Muscle of arm (tissue), 12 donors: Measurements from ENCODE around the gene WWOX. TPM values are rescaled to one million over a fixed set of nuclear protein-coding genes. Genes with fewer than 3 reads are reported as not detected.
A peak's percentile ranks its signal among the peaks of the same experiment; 100 is the strongest.

Experiments used
- DNase-seq: peaks from one replicate; pipeline ENCODE4 v3.0.0-alpha.2; 2013
- polyA plus RNA-seq, 12 donors: library from polyadenylated mRNA; unstranded; fragments of 120-200 nt; gene quantifications; one replicate each; pipeline ENCODE4 v1.2.1, GENCODE V29; 2013; ENCODE audit not compliant: insufficient read length in 12 of 12

Gene WWOX
- polyA plus RNA-seq, 12 donors: 7.4 to 17.2 (median 10.9) TPM; not detected in 2

DNA sequence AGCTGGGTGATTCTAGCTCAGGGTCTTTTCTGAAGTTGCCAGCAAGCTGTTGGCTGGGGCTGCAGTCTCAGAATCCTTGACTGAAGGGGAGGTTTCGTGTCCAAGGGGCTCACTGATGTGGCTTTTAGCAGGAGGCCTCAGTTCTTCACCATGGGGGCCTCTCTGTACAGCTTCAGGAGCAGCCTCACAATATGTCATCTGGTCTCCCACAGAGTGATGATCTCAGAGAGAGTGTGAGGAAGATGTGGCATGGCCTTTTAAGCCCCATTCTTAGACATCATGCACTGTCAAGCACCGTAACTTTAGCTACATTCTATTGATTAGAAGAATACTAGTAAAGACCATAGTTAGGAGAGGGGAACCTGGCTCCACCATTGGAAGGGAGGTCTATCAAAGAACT lies 732.6 kb downstream of the WWOX start:
- DNase-seq: no peak

DNA sequence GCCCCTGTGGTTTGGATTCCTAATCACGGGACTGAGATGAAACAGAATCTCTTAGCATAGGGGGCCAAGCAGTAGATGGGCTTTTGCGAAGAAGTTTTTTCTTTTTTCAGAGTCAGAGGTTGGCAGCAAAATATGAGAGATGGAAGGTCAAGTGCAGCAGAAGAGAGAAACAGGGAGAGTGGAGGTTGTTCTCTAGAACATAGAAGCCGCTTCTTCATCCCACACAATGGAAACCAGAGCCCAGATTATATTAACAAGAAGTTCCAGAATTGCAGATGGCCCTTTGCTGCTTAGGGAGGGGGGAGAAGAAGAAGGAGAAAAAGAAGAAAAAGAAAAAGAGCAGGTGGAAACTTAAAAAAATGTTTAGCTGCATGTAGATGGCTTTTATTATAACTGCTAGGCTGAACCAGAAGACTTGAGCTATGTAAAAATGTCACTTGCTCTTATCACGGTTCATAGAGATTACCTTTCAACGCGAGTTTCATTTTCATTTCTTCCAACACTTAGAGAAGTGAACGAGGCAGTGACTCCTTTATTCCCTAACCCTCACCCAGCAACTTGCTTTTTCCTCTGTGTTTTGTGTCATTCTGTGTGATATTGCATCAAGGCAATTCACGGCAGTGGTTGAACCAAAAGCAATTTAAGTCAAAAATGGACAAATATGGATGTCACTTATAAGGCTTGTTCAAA lies 737.5 kb downstream of the WWOX start:
- DNase-seq: no peak

DNA sequence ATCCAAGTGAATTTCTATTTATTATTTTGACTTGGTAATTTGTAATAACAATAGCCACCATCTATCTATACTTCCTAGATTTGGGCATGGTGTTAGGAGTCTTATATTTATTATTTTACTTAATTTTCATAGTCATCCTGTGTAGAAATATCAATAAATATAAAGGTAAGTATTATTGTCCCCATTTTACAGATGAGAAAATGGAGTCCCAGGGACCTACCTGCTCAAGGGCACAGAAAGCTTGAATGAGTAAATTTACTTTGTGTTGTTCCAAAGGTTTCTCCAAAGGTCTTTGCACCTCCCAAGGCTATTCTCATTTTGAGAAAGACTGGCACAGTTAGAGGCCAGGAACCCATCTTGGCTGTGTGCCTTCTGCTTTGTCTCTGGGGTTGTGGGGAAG lies 738.3 kb downstream of the WWOX start:
- DNase-seq: no peak

DNA sequence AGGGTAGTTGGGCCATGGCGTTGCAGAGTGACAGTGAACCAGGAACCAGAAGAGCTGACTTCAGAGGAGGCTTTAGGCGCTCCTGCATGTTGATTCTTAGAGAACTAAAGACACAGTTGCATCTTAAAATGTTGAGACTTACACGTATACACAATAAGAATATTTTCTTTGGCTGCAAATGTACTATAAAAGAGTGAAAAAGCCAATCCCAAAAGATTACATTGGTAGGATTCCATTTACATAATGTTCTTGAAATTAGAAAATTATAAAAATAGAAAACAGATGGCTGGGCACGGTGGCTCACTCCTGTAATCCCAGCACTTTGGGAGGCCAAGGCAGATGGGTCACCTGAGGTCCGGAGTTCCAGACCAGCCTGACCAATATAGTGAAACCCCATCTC lies 738.8 kb downstream of the WWOX start:
- peak; percentile 26 for DNase-seq

DNA sequence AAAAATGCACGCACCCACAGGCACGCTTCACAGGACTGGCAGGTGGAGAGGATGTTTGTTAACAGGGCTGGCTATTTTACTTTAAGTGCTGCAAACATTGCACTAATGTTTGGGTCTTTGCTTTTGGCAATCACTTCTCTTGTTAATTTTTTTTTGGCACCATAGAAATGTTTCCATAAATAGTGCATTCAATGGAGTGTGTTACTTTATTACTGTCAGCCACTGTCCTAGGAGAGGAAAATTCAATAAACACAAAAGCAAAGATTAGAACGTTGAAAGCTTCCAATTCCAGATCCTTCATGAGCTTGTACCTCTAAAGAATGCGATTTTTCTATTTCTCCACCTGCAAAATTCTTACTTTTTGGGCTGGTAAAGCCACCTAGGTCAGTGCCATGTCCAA lies 743.5 kb downstream of the WWOX start:
- DNase-seq: no peak

DNA sequence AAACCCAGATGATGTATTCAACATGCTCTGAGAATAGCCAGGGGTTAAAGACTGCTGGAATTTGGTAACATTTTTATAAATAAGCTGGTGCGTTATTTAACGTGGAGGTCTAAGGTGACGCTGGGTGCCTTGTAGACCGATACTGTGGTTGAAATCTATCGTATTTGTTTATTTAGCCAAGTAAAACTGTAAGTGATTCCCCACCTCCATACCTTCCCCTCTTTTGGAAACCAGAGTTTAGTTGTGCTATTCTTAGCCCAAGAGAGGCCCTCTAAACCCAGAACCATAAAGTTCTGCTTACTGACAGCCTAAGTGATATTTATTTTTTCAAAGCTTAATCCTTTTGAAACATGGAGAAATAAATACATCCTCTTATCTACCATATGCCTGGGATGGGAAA lies 744.5 kb downstream of the WWOX start:
- DNase-seq: no peak

DNA sequence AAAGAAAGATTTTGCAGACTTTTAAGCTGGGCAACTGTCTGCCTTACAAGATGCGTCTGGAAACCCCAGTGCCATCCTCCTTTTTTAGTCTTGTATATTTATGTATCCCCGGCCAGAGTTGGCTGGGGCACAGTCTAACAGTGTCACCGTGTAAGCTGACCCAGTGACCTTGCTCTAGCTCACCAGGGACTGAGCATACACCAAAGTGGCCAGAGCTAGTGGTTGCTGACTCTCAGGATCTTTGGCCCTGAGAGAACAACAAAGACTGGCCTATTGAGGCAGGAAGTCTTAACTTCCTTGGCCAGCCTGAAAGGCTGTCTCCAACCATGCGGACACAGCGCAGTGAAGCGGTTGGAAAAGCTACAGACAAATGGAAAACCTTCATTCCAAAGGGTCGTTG lies 745.2 kb downstream of the WWOX start:
- no peak for DNase-seq

DNA sequence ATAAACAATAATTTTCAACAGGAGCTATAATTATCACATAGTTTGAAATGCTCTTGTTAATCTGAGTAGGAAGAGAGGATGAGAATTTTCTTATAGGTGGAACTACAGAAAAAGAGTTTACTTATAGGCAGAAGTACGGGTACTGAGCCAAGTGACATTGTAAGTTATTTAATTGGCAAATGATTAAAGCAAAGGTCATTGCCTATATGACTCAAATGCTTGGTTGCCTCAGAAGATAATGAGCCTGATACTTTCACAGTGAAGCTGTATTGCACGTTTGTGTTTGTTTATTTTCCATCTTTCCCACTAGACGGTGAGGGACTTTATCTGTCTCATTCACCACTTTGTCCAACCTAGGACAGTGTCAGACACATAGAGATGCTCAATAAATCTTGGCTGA lies 751.8 kb downstream of the WWOX start:
- no peak for DNase-seq

DNA sequence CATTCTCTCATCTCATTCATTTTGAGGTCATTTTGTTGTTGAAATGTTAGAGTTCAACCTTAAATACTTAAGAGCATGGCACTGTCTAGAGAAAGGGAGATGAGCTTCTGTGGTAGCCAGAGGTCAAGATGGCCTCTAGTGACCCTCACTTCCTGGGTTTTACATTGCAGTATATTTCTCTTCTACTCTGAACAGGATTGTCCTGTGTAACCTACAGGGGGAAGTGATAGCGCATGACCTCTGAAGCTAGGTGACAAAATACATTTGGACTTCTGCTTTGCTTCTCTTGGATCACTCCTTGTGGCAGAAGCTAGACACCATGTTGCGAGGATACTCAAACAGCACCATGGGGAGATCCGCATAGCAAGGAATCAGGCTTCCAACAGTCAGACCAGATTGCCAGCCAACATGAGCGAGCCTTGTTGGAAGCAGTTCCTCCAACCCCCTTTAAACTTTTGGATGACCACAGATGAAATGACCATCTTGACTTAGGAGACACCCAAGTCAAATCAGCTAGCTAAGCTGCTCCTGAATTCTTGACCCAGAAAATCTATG lies 752.7 kb downstream of the WWOX start:
- DNase-seq: no peak

DNA sequence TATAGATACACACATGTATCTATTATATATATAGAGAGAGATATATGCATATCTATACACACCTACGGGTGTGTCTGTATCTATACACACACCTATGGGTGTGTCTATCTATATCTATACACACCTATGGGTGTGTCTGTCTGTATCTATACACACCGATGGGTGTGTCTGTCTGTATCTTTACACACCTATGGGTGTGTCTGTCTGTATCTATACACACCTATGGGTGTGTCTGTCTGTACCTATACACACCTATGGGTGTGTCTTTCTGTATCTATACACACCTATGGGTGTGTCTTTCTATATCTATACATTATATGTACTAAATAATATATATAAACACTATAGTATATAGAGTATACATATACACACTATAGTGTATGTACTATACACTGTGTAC lies 762.6 kb downstream of the WWOX start:
- DNase-seq: no peak

DNA sequence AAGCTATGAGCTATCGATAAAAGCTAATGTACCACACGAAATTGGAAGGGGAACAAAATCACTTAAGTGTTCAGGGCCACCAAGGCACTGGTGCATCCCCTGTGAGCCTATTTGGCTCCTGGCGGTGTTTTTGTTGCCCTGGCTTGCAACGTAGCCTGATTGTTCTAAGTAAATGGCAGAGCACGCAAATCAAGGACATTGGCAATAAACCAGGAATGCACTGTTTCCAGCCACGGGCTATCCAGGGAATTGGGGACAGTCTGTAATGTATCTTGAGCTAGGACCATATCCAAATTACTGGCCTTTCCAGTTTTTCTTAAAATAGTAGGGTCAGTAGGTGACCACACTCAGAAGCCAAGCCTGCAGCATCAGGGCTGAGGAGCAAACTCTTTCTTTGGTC lies 767.1 kb downstream of the WWOX start:
- no peak for DNase-seq

DNA sequence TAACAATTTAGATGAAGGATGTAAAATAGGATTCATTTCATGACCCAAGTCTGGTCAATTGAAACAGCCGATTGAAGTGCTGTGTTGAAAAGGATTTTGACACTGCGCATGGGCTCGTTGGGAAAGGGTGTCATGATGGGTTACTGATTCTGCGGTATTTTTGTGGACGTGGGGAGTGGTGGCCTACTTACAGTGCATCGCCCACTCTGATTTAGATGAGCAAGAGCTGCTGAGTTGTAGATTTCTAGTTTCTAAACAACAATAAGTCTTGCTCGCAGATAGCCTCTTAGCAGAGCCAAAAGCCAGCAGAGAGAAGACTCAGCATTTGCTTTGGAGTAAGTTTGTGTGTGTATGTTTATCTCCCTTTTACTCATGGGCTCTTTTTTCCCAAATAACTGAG lies 770.0 kb downstream of the WWOX start:
- no peak for DNase-seq

DNA sequence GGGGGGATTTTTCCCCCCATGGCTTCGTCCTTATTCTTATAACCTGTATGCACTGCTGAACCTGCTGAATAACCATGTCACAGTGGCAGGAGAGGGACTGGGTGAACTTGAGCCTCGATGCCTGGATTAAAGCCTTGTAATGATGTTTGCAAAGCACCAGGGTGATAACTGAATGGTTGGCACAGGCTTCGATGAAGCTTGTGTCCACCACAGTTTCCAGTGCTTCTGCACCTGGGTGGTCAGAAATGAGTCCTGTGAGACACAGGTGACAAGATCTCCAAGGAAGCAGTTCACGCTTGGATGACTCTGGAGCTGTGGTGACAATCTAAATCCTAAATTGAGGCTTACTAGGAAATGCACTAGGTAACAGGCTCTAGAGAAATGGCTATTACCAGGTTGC lies 771.8 kb downstream of the WWOX start:
- DNase-seq: no peak

DNA sequence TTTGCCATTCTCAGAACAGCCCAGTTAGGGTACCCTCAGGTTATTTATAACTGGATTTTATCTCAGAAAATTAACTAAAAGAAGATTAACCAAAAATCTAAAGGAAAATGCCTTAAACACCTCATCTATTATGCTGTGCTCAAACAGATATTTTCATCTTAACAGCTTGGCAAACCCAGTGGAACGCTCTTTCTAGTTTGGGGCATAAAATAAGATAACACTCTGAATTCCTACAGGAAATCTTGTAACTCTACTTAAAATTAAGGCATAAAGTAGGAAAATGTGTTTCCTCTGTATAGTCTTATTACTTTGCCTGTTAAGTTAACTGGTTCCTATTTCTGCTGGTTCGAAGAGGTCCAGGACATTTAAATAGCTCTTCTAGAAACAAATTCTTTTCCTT lies 777.2 kb downstream of the WWOX start:
- no peak for DNase-seq

DNA sequence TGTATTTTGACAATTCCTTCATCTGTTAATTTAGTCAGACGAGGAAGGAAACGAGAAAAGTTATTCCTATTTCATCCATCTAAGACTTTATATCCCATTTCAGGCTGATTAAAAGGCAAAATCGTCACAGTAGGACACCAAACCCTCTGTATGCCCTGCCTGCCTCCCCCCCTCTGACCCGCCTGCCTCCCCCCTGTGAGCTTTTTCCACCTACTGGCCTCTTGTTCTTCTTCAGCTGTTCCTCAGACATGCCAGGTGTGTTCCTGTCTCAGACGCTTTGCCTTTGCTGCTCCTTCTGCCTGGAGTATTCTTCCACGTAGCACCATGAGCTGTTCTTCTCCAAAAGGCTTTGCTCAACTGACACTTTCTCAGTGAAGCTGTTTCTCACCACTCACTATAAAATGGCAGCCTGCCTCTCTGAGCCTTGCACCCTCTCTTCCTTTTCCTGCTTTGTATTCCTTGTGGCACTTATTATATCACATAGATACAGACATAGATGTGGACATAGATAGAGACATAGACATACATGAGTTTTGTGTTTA lies 777.7 kb downstream of the WWOX start:
- no peak for DNase-seq

DNA sequence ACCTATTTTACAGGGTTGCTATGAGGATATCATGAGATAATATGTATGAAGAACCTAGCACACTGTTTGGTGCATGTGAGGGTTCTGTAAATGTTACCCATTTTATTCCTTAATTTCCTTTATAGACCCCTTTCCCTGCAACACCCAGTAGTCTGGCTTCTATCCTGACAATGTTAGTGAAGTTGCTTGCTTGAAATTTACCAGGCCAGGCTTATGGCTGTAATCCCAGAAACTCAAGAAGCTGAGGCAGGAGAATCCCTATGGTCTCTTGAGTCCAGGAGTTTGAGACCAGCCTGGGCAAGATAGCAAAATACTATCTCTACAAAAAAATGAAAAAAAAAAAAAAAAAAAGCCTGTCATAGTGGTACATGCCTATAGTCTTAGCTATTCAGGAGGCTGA lies 779.1 kb downstream of the WWOX start:
- no peak for DNase-seq

DNA sequence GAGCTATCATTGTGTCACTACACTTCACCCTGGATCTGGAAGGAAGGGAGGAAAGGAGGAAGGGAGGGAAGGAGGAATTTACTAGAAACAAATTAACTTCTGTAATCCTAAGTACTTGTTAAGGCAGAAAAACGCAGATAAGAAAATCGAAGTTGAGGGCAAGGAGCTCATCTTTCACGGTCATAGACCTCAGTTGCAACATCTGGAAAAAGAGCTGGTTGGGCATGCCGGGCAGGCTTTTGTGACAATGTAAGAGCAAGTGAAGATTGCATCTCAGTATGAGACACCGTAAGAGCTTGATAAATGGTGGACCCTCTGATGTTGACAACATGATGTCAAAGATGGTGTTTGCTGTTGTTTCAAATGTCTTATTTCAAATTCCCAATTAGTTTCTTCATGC lies 779.6 kb downstream of the WWOX start:
- no peak for DNase-seq

DNA sequence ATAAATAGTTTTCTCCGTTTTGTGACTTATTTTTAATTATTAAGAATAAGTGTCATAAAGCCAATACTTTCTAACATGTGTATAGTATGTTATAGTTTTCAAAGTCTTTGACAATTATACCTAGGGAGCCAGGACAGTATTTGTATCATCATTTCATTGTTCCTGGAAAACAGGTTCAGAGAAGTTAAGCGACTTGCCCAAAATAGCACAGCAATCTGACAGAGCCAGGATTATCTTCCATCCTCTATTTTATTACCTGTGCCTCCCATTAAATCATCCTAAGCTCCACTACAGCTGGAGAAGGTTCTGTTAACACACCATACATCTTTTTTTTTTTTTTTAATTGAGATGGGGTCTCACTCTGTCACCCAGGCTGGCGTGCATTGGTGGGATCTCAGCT lies 782.7 kb downstream of the WWOX start:
- DNase-seq: no peak

DNA sequence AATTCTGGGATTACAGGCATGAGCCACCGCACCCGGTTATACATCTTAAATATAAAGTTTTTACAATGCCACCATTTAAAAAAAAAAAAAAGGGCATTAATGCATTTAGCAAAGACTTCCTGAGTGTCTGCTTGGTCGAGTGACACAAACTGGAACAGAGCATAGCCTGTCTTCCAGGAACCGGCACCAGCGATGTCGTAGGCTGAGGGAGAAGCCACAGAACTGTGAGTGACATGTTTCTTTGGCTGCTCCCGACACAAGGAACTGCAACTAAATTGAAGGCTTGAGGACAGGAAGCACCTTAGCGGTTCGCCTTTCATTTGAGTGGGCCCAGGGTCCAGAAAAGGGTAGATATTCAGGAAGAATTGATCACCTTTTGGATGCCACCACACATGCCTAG lies 783.3 kb downstream of the WWOX start:
- DNase-seq: no peak

DNA sequence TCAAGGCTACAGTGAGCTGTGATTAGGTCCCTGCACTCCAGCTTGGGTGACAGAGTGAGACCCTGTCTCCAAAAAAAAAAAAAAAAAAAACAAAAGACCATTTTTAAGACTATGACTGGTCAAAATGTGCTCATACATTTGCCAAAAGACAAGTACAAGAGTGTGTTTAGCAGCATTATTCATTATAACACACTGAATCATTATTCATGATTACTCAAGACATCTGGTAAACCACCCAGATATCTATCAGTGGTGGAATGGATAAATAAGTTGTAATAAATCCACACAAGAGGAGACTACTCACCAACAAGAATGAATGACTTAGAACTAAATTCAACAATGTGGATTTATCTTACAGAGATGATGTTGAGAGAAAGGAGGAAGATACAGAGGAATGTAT lies 784.8 kb downstream of the WWOX start:
- no peak for DNase-seq

DNA sequence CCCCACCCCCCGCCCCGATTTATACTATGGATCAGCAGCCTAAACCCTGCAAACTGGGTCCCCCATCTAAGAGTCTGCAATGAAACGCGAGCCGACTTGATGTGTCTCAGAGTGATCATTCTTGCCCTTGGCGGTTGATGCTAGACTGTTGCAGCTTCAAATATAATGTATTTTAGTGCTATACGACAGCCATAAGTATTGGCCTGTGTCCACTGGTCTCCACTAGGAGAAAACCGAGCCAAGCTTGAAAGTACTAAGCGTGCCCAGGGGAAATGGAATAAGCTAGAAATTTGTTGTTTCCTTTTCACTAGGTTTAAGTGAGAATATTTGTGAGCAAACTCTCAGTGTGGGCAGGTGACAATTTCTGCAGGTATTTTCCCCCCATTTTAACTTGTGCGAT lies 789.9 kb downstream of the WWOX start:
- peak; percentile 42 for DNase-seq

DNA sequence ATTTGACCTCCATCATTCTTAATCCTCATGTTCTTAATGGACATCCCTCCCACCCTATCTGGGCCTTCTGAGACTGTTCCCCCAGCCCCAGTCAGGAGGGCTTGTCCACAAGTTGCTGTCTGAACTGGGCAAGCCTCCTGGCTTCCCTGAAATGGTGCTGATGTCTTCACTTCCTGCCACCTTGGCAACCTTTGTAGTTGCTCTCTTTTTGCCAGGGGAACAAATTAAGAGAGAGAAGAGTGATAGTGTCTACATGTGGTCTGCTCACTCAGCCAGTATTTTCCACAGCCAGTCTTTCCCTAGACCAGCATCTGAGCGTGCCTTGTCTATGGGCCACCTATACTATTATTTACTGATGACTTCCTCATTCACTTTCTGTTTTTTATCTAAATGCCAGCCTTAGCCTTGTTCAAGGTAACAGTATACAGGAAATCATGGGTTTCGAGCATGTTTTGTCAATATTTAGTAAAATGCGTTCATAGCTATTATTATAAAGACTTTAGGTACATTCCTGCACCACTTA lies 791.0 kb downstream of the WWOX start:
- DNase-seq: no peak

DNA sequence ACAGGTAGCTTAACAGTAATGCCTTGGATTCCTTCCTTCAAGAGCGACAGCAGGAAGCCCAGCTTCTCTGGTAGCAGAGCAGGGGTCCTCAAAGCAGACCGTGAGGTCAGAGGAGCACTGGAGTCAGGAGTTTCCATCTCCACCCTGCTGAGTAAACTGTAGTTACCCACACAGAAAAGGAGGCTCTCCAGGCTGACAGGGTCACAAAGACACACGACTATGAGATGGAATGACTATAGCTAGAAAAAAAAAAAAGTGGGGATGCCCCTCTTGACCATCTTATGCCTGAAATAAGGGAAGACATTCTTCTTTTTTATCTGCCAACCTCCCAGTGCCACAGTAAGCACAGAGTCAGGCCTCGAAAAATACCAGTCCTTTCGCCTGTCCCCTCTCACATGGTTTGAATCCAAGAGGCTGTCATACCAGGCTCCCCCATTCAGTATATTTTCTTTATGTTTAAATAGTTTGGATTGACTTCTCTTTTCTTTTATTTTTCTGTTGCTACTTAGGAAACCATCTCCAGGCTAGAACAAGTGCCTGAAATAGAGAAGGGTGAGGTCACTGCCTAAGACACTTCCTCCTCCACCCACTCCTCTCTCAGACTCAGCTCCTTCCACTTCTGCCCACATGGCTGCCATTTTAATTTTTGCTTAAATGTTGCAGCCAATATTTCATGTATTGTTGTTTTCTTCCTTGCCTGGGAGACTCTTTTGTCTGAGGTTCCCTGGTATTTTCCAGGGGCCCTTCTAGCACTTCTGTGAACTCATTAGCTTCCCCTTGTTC lies 793.7 kb downstream of the WWOX start:
- DNase-seq: no peak
